Occipital lobe (tissue), 2 donors: ENCODE results near the gene EPS8L1. TPM values are rescaled to one million over a fixed set of nuclear protein-coding genes. Genes with fewer than 3 reads are reported as not detected.
A peak's percentile ranks its signal among the peaks of the same experiment; 100 is the strongest.

ENCODE experiments used
- DNase-seq: peaks from one replicate; lab custom pipeline; 2025; lab: John Stamatoyannopoulos, UW
- total RNA-seq: library from RNA; depleted of rRNA; stranded (reverse); fragments of >200 nt; gene quantifications from one replicate; pipeline ENCODE4 v1.2.3, GENCODE V29; 2014

The EPS8L1 gene
- total RNA-seq, 1 donor from 2014 or later: 0.62 TPM

DNA sequence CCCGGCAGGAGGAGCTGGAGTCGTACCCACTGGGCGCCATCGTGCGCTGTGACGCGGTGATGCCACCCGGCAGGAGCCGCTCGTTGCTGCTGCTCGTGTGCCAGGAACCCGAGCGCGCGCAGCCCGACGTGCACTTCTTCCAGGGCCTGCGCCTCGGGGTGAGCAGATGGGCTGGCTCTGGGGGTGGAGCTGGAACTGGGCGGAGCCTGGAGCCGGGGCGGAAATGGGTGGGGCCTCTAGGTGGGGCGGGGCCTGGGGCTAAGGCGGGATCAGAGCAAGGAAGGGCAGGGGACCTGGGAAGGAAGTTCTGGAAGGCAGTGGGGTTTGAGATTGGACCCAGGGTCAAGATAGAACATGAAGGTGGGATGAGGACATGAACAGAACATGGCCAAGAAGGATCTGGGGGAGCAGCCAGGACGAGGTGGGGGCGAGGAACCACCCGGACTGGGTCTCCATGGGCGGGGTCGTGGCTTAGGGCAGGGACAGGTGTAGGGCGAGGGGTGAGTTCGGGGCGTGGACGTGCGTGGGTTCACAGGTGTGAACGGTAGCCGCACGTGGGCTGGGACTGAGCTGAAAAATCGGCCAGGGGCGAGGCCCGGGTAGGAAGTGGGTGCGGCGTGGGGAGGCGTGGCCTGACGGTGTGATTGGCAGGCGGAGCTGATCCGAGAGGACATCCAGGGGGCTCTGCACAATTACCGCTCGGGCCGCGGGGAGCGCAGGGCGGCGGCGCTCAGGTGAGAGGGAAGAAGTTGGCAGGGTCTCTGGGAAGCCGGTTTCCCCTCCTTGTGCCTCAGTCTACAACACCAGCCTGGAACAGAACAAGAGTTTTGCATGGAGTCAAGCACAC, 4.7 kb downstream of the EPS8L1 start:
- no peak for DNase-seq

DNA sequence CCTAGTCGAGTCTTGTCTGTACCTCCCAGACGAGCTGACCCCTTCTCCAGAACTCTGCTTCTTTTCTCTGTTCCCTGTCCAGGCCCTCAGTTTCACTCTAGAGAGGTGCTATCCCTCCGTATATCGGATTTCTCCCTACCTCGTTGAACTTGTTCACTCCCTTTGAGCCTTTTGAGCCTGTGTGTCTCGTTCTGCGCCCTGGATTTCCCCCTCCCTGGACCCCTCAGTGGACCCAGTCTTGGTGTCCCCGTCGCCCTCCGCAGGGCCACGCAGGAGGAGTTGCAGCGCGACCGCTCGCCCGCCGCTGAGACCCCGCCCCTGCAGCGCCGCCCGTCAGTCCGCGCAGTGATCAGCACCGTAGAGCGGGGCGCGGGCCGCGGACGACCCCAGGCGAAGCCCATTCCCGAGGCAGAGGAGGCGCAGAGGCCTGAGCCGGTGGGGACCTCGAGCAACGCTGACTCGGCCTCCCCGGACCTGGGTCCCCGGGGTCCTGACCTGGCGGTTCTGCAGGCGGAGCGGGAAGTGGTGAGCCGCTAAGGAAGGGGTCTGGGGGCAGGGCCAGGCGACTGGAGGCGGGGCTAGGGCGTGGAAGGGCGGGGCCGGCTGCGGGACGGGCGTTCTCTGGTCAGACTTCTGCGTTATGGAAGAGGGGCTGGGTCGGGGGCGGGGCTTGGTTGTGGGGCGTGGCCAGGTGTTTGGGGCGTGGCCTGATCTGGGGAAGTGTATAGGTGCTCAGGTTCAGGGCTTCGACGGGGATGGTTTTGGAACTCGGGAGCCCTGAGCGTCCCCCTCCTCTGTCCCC, 5.5 kb downstream of the EPS8L1 start:
- DNase-seq: peak; percentile 21

DNA sequence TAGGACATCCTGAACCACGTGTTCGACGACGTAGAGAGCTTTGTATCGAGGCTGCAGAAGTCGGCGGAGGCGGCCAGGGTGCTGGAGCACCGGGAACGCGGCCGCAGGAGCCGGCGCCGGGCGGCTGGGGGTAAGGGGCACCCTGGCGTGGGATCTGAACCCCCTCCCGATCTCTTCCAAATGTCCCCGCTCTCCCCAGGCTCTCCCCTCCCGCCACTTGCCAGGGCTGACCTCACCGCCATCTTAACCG, 6.0 kb downstream of the EPS8L1 start:
- no peak for DNase-seq

DNA sequence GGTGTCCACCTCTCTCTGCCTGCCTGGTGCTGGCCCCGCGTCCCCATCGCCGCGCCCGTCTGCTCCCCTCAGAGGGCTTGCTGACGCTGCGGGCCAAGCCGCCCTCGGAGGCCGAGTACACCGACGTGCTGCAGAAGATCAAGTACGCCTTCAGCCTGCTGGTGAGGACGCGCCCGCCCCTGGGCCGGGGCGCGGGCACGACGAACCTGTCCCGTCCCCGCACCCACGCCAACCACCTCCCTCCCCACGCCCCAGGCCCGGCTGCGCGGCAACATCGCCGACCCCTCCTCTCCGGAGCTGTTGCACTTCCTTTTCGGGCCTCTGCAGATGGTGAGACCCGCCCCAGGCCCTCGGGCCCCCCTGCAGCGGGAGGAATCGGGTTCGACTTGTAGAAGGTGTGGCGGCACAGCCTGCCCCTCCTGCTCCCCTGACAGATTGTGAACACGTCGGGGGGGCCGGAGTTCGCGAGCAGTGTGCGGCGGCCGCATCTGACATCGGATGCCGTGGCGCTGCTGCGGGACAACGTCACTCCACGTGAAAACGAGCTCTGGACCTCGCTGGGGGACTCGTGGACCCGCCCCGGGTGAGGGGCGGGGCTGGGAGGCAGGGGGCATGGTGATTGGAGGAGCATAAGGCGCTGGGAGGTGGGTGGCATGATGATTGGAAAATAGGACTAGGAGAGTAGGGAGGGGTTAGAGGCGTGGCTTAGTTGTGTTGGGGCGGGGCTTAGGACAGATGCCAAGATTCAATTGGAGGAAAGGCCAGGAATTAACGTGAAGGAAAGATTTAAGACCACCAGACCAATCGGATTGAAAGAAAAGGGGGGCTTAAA, 6.6 kb downstream of the EPS8L1 start:
- DNase-seq: no peak

DNA sequence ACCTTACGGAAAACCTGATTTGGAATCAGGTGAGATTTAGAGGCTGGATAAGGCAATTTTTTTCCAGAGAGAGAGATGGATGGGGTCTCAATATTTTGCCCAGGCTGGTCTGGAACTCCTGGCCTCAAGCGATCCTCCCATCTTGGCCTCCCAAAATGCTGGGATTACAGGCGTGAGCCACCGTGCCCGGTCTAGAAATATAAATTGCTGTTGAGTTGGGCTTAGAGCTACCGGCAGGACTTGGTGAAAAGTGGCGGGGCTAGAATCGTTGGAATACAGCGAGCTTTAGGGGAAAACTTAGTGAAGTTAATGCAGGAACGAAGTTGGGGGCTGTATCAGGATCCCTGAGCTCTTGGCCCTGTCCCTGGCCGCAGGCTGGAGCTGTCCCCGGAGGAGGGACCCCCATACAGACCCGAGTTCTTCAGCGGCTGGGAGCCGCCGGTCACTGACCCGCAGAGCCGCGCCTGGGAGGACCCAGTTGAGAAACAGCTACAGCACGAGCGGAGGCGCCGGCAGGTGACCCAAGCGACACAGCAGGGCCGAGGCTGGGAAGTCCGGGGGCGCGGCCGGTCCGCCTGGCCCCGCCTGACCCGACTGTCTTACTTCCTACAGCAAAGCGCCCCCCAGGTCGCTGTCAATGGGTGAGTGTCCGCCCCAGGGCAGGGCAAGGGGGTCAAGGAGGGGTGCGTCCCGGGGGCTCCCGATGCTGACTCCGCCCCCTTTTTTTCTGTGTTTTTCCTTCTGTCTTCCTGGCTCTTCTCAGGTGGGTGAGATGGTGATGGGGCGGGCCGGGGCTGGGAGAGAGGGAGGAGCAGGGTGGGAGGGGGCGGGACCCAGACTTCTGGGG, 7.6 kb downstream of the EPS8L1 start:
- DNase-seq: no peak

DNA sequence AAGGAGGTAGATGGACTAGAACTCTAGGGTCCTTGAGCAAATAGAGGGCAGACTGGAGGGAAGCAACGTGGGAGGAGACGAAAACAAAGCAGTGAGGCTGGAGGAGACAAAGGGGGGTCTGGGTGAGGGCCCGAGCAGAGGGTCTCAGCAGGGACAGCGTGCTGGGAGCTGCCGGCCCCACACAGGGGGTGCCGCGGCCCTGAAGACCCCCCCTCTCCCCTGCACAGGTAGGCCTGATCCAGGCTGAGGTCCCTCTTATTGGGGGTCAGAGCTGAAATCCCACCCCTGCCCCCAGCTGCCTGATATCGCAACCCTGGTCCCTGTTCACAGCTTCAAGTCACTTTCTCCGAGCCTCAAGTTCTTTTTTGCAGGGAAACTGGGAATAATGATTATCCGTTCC, 8.7 kb downstream of the EPS8L1 start:
- DNase-seq: no peak

DNA sequence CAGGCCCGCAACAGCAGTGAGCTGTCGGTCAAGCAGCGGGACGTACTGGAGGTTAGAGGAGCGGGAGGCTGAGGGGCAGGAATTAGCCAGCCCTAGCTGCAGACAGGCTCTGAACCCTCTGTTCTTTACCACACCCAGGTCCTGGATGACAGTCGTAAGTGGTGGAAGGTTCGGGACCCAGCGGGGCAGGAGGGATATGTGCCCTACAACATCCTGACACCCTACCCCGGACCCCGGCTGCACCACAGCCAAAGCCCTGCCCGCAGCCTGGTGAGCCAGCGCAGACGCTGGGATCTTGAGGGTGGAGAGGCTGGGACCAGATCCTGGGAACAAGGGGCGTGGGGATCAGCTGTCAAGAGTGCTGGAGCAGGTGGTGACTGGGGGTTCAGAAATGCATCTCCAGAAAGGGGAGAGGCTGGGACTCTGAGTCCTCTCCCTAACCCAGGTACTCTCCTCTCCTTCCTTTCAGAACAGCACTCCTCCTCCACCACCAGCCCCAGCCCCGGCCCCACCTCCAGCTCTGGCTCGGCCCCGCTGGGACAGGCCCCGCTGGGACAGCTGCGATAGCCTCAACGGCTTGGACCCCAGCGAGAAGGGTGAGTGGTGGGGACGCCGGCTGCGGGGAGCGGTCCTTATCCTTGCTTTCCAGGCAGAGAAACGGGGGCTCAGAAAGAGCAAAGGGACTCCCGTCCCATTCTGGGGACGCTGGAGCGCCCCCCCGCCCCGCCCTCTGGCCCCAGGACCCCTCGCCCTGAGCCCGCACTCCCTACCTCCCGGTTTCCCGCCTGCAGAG, 10.4 kb downstream of the EPS8L1 start:
- no peak for DNase-seq

DNA sequence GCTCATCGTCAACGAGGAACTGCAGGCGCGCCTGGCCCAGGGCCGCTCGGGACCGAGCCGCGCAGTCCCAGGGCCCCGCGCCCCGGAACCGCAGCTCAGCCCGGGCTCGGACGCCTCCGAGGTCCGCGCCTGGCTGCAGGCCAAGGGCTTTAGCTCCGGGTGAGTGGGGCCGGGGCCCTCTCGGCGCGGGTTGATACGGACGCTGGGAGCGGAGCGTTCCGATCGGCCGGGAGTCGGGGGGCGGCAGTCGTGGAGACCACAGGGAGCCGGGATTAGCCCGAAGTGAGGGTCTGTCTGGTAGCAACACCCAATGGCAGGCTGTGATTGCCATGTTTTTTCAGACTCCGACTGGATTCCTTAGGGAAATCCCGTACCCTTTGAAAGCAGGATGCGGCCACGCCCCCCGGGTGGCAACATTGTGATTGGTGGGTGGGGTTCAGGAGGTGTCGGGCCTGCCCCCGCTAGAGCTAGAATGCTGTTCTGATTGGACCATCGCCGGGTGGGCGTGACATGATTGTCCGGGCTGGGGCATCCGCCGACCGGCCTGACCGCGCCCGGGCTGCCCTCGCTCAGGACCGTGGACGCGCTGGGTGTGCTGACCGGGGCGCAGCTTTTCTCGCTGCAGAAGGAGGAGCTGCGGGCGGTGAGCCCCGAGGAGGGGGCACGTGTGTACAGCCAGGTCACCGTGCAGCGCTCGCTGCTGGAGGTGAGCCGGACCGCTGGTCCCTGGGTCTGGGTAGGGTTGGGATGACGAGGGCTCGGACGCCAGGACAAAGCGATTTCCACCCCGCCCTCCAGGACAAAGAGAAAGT, 11.3 kb downstream of the EPS8L1 start:
- DNase-seq: peak; percentile 43

DNA sequence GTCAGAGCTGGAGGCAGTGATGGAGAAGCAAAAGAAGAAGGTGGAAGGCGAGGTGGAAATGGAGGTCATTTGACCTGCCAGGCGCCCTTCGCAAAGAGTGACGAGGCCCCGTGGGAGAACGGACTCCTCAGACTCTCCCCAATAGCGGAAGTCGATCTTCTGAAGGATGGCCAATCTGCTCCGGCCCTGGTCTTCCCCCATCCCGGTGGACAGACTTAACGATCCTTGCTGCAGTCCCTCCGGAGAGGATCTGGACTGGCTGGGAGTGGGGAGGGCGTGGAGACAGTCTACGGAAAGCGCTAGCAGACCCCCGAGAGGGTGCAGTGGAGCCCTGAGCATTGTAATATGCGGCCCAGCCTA, 11.9 kb downstream of the EPS8L1 start:
- DNase-seq: no peak

DNA sequence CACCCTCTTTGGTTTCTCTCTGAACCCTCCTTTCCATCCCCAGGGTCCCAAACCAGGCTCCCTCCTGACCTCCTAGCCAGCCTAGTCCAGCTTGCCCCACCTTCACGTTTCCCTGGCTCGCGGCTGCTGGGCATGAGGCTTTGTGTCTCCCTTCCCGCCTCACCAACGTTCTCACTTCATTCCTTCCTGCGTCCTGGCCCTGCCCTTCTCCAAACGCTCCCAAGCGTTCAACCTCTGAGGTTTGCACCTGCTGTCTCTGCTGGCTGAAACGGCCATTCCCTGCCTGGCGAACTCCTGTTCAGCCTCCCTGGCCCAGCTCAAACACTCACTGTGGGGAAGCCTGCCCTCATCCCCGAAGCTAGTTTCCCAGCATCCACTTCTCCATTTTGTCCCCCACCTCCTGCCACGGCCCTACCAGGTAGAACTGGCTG, 12.4 kb downstream of the EPS8L1 start:
- no peak for DNase-seq

DNA sequence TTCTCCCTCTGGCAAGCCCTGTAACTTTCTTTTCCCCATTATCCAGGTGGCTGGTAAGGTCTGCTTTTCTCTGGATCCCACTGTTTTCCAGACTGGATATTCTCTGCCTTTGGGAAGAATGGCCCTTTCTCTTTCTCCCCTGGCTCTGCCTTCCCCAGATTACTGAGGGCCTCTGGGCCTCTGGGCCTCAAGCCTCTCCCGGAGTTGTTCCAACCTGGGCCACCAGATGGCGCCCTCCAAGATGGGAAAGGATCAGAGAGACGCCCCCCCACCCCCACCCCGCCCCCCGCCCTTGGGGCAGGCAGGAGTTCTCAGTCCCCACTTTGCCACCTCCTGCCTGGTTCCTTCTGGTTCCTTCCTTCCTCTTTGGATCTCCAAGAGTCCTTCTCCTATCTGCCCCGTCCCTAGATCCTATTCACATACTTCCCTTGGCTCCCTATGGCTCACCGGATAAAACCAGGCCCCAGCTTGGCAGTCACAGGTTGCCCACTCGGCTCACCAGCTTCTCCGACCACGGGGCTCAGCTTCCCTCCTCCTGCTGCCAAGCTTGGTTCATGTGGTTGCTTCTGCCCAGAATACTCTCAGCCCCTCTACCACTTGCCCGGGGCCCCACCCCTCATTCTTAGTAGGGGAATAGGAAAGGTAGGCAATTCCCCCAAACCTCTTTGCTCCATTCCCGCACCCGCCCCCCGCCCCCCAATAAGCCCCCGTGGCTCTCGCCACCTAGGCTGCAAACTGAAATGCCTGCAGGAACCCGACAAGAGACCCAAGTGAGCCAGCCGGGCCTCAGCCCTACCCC, 13.1 kb downstream of the EPS8L1 start:
- peak; percentile 17 for DNase-seq

DNA sequence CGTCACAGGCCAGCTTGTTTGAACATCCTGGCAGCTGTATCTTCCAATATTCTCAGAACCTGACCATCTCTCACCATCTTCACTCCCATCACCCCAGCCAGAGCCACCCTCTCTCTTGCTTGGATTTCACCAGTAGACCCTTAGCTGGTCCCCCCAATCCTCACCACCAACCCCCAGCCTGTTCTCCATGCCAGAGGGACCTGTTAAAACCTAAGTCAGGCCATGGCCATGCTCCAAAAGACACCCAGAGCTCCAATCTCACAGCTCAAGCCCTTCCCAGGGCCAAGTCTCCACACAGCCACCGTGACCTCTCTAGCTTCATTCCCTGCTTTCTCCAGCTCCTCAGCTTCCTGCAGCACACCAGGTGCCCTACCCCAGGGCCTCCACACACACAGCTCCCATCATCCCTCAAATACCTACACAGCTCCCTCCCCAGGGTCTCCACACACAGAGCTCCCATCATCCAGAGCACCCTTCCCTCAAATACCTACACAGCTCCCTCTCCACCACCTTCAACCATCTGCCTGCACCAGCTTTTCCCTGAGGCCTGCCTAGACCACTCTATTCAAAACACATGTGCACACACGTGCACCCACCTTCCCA, 13.8 kb downstream of the EPS8L1 start:
- DNase-seq: no peak

DNA sequence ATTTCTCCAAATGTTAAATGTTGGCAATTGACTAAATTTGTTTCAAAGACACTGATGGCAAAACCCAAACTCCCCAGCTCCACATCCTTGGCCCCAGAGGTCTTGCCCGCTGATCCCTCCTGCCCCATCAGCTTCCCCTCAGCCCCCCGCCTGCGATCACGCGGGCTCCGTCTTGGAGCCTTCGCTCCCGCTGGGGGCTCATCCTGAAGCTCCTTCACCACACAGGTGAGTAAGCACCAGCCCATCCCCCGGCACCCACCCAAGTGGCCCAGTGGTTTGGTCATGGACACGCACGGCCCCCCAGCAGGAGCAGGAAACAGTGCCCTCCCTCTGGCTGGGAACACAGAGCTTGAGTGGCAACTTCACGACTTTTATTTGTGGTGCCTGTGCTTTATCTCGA, 14.9 kb downstream of the EPS8L1 start:
- DNase-seq: no peak

DNA sequence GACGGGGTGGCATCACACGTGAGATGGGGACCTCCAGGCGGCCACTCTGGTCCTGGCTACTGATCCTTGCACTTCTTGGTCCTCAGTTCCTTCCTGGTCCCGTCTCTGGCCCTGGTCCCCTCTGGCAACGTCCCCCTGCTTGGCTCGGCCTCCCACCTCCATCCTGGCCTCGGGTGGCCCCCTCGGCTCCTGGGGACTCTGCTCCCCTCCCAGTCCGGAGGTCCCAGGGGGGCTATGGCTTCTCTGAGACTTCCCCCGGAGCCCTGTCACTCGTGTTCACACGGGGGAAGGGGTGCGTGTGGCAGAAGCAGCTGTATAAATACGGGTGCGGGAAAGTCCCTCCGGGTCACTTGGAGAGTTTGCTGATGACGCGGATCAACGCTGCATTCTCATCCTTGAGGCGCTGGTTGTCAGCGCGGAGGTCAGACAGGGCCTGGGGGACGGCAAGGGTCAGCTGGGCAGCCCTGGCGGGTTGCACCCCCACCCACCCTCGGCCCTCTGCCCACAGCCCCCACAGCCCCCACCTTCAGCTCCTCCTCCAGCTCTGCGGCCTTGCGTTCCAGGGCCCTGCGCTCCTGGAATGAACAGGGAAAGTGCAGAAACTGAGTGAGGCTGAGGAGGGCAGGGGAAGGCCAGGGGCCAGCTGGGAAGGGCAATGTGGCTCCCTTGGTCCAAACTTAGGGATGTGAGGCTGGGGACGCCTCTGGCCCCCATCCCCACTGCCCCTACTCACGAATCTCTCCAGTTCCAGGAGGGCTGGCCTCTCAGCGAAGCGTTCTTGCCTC, 15.6 kb downstream of the EPS8L1 start:
- DNase-seq: no peak

DNA sequence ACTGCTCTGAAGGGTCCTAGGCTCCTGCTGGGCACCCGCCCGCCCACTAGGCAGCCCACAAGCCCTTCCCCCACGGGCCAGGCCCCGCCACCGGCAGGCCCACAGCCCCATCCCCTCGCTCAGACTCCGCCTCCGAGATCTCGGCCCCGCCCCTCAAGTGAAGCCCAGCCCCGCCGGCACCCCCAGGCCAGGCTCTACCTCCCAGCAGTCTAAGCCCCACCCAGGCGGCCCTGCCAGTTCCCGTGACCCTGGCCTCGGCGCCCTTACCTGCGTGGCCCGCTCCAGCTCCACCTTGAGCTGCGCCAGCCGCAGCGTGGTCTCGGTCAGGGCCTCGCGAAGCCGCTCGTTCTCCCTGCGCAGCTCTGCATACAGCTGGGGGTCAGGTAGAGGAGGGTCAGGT, 16.3 kb downstream of the EPS8L1 start:
- DNase-seq: no peak

DNA sequence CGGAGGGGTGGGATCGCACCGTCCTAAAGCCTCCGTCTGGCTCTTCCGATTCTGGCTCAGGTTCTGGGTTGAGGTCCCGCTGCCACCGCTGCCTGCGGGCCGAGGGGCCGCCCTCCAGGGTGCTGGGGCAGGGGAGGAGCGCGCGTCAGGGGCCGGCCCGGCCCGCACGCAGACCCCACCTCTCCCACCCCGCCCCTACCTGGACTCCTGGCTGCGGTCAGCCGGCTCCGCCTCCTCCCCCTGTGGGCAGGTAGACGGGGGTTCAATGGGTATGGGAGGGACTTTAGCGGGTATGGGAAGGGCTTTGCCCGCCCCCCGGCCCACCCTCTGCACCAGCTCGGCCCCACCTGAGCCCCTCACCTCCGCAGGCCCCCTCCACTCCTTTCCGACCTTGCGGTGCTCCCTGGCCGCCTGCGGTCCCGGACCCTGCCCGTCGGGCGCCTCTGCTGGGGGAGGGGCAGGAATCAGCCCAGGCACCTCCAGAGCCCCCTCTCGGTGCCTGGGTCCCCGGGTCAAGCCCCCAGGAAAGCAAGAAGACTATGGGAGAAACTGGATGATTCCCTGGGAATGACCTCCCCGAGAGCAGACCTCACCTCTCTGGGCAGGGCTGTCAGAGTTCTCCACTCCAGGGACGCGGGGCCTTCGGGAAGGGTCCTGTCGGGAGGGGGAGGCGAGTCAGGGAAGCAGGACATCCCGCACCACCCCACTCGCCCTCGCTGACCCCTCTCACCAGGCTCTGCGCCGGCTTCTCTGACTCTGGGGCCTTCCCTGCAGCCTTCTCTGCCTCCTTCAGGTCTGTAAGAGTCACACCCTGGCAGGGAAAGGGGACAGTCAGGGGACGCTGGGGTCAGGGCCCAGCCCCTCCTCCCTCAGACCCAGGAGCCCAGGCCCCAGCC, 17.0 kb downstream of the EPS8L1 start:
- no peak for DNase-seq
